K562 (cell line): ENCODE results near the gene DCTN1.

Source experiments
- ATF3 ChIP-seq, 2 experiments: fragments of 450-650 bp in 1 of 2; sonication (generic) in 1 of 2; formaldehyde crosslinking in 1 of 2; IDR thresholded peaks in 1 of 2; conservative IDR thresholded peaks in 1 of 2; 2 replicates each; pipeline versions ENCODE4 v1.6.1 to v1.8.1; 2016 to 2023; ENCODE audit warnings: mild to moderate bottlenecking in 2 of 2, moderate library complexity in 2 of 2, inconsistent platforms in 1 of 2, missing genetic modification reagents in 1 of 2
- HMGN3 ChIP-seq: IDR thresholded peaks from 2 replicates; pipeline ENCODE4 v1.6.1; 2011; ENCODE audit warnings: borderline replicate concordance, low read depth, mild to moderate bottlenecking, mixed read lengths, low read length; ENCODE audit not compliant: insufficient read length; ENCODE audit errors: extremely low read depth
- TF ChIP-seq, protein P1 (sequence below): sonication (generic); formaldehyde crosslinking; IDR thresholded peaks from 2 replicates; pipeline ENCODE4 v1.9.0; 2022; ENCODE audit warnings: mild to moderate bottlenecking, missing genetic modification reagents
- TF ChIP-seq, protein P2 (sequence below), 3 experiments: IDR thresholded peaks in 2 of 3; conservative IDR thresholded peaks in 1 of 3; 2 replicates each; pipeline ENCODE4 v1.5.1; 2011 to 2012; ENCODE audit warnings: low read length in 3 of 3, mild to moderate bottlenecking in 3 of 3, control low read depth in 2 of 3, improper control_type of control experiment in 1 of 3, inconsistent platforms in 1 of 3, low read depth in 1 of 3, mixed read lengths in 1 of 3, moderate library complexity in 1 of 3; ENCODE audit not compliant: insufficient read depth in 2 of 3

DNA sequence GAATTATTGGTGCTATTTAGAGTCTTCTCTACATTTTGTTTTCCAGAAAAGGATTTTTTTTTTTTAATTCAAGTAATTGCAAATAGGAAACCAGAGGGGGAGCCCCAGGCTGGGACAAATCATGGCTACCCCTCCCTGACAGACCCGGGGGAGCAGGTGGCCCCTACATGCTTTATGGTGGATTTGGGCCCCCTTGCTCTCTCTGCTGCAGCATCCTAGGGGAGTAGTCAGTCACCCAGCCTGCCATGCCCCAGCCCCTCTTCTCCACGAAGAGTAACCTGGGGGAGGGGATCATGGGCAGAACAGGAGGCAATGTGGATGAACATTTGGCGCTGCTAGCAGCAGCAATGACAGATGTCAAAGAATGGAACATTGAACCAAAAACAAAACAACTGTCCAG, 36.7 kb upstream of the DCTN1 start:
- TF ChIP-seq, protein P1, sequence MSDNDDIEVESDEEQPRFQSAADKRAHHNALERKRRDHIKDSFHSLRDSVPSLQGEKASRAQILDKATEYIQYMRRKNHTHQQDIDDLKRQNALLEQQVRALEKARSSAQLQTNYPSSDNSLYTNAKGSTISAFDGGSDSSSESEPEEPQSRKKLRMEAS (CRISPR knock-in tag) = no peak
- TF ChIP-seq, protein P2, sequence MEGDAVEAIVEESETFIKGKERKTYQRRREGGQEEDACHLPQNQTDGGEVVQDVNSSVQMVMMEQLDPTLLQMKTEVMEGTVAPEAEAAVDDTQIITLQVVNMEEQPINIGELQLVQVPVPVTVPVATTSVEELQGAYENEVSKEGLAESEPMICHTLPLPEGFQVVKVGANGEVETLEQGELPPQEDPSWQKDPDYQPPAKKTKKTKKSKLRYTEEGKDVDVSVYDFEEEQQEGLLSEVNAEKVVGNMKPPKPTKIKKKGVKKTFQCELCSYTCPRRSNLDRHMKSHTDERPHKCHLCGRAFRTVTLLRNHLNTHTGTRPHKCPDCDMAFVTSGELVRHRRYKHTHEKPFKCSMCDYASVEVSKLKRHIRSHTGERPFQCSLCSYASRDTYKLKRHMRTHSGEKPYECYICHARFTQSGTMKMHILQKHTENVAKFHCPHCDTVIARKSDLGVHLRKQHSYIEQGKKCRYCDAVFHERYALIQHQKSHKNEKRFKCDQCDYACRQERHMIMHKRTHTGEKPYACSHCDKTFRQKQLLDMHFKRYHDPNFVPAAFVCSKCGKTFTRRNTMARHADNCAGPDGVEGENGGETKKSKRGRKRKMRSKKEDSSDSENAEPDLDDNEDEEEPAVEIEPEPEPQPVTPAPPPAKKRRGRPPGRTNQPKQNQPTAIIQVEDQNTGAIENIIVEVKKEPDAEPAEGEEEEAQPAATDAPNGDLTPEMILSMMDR (IDR thresholded peaks at IDR 0.05 in 2 of 3, conservative IDR thresholded peaks at IDR 0.05 in 1 of 3; ENCODE audit: insufficient read depth in 2 of 3, low read depth in 1 of 3, low read length in 3 of 3) = peak; percentile 41 to 60 (median 43); a peak in 4 of 6 replicates
- TF ChIP-seq ATF3 (IDR thresholded peaks at IDR 0.05) (no peak), ATF3 (CRISPR knock-in tag; conservative IDR thresholded peaks at IDR 0.05) (no peak), HMGN3 (no peak)
